HCT116 (cell line): ENCODE measurements around the gene HEMK1. TPM values are rescaled to one million over a fixed set of nuclear protein-coding genes. Genes with fewer than 3 reads are reported as not detected.

Experiments used
- ATAC-seq: fragments of 200-7000 bp; cut with Tn5 transposase; 2 replicates; pipeline ENCODE4 v1.9.1; 2020; ENCODE audit warnings: mild to moderate bottlenecking, moderate library complexity
- BruUV-seq: library from RNA; stranded (reverse); fragments of 400-500 nt; replicated peaks from 2 replicates; lab custom pipeline; 2021; lab: Mats Ljungman, UMichigan
- CTCF ChIA-PET: fragments of 300-600 bp; sonication (Branson Sonifier 250); formaldehyde crosslinking; loops from one replicate; lab custom pipeline; 2021; ENCODE audit warnings: antibody characterized with exemption; lab: Charles Lee
- POLR2A ChIA-PET: fragments of 300-600, 350-600 bp; sonication (Branson Sonifier 250); formaldehyde crosslinking; loops from one replicate; lab custom pipeline; 2021; ENCODE audit warnings: antibody characterized with exemption; lab: Charles Lee
- RAD21 ChIA-PET, 2 experiments: fragments of 300-600 bp; sonication (Branson Sonifier 250); formaldehyde crosslinking; loops; one replicate each; lab custom pipeline; 2023; ENCODE audit warnings: low total read pairs in 2 of 2; ENCODE audit not compliant: uncharacterized antibody in 2 of 2, unreplicated experiment in 2 of 2, low non-redundant PET in 1 of 2; lab: Charles Lee
- DNase-seq: peaks from one replicate; pipeline ENCODE4 v3.0.0-alpha.2; 2010; ENCODE audit warnings: low read depth, low spot score
- H2AFZ ChIP-seq: fragments of 200-600 bp; shearing (Covaris generic), sonication (generic); 2 replicates; pipeline ENCODE4 v1.6.1; 2017; ENCODE audit warnings: low read depth, mixed run types, mixed read lengths, antibody characterized with exemption, low read length; ENCODE audit not compliant: poor library complexity, severe bottlenecking
- H3K27ac ChIP-seq: 2 replicates; pipeline ENCODE4 v1.5.1; 2012; ENCODE audit warnings: low read depth, low read length
- H3K27me3 ChIP-seq: fragments of 200-600 bp; sonication (generic); 2 replicates; pipeline ENCODE4 v1.6.1; 2016; ENCODE audit warnings: mixed run types, low read length, mixed read lengths; ENCODE audit not compliant: insufficient read depth
- H3K36me3 ChIP-seq, 2 experiments: fragments of 200-500 bp in 1 of 2; fragments of 200-600 bp in 1 of 2; sonication (Bioruptor generic) in 1 of 2; sonication (generic) in 1 of 2; 2 replicates each; pipeline versions ENCODE4 v1.5.1 to v1.6.1; 2014 to 2016; ENCODE audit warnings: low read length in 2 of 2, inconsistent platforms in 1 of 2, mixed read lengths in 1 of 2, mixed run types in 1 of 2; ENCODE audit not compliant: insufficient read depth in 2 of 2, control insufficient read depth in 1 of 2
- H3K4me1 ChIP-seq, 2 experiments: fragments of 200-600 bp in 1 of 2; sonication (generic) in 1 of 2; 2 replicates each; pipeline versions ENCODE4 v1.5.1 to v1.6.1; 2012 to 2017; ENCODE audit warnings: low read length in 2 of 2, inconsistent platforms in 1 of 2, mild to moderate bottlenecking in 1 of 2, mixed read lengths in 1 of 2, mixed run types in 1 of 2, moderate library complexity in 1 of 2; ENCODE audit not compliant: insufficient read depth in 2 of 2, control insufficient read depth in 1 of 2
- H3K4me2 ChIP-seq: fragments of 200-600 bp; sonication (generic); 2 replicates; pipeline ENCODE4 v1.6.1; 2017; ENCODE audit warnings: mixed run types, low read length, mixed read lengths
- H3K4me3 ChIP-seq, 2 experiments: fragments of 200-600 bp in 1 of 2; sonication (generic) in 1 of 2; replicated peaks in 1 of 2; 2 replicates each; pipeline ENCODE4 v1.5.1; 2011 to 2016; ENCODE audit warnings: low read length in 2 of 2, control low read depth in 1 of 2, low read depth in 1 of 2, mild to moderate bottlenecking in 1 of 2, mixed read lengths in 1 of 2, mixed run types in 1 of 2
- H3K79me2 ChIP-seq: fragments of 200-600 bp; sonication (generic); 2 replicates; pipeline ENCODE4 v1.6.1; 2017; ENCODE audit warnings: mild to moderate bottlenecking, mixed run types, low read length, moderate library complexity, mixed read lengths; ENCODE audit not compliant: insufficient read depth
- H3K9ac ChIP-seq: fragments of 200-600 bp; sonication (generic); 2 replicates; pipeline ENCODE4 v1.6.1; 2016; ENCODE audit warnings: low read length, mixed read lengths
- H3K9me2 ChIP-seq: fragments of 200-600 bp; sonication (generic), shearing (Covaris generic); 2 replicates; pipeline ENCODE4 v1.6.1; 2017; ENCODE audit warnings: mixed run types, mild to moderate bottlenecking, moderate library complexity; ENCODE audit not compliant: insufficient read depth
- H3K9me3 ChIP-seq, 2 experiments: fragments of 200-500 bp in 1 of 2; fragments of 200-600 bp in 1 of 2; sonication (Bioruptor generic) in 1 of 2; sonication (generic) in 1 of 2; 2 replicates each; pipeline ENCODE4 v1.6.1; 2014 to 2017; ENCODE audit warnings: low read length in 2 of 2, mixed read lengths in 2 of 2, inconsistent platforms in 1 of 2, low read depth in 1 of 2, mild to moderate bottlenecking in 1 of 2, mixed run types in 1 of 2, moderate library complexity in 1 of 2; ENCODE audit not compliant: control insufficient read depth in 1 of 2, insufficient read depth in 1 of 2
- H4K20me1 ChIP-seq: fragments of 200-600 bp; sonication (generic), shearing (Covaris generic); 2 replicates; pipeline ENCODE4 v1.6.1; 2017; ENCODE audit warnings: mixed run types, mild to moderate bottlenecking, moderate library complexity; ENCODE audit not compliant: insufficient read depth
- CBX3 ChIP-seq: IDR thresholded peaks from 2 replicates; pipeline ENCODE4 v1.6.1; 2012; ENCODE audit warnings: low read depth
- CEBPB ChIP-seq: IDR thresholded peaks from 2 replicates; pipeline ENCODE4 v1.6.1; 2012; ENCODE audit warnings: low read depth
- CTCF ChIP-seq, 3 experiments: fragments of 200-600 bp in 1 of 3; sonication (generic) in 1 of 3; IDR thresholded peaks in 2 of 3; conservative IDR thresholded peaks in 1 of 3; 2 replicates each; pipeline ENCODE4 v1.5.1; 2012 to 2017; ENCODE audit warnings: low read depth in 2 of 3, low read length in 2 of 3, antibody characterized with exemption in 1 of 3, borderline replicate concordance in 1 of 3, control low read depth in 1 of 3, mild to moderate bottlenecking in 1 of 3, mixed read lengths in 1 of 3, mixed run types in 1 of 3, moderate library complexity in 1 of 3; ENCODE audit not compliant: insufficient read depth in 1 of 3
- EGR1 ChIP-seq: IDR thresholded peaks from 2 replicates; pipeline ENCODE4 v1.6.1; 2012; ENCODE audit warnings: low read depth
- EZH2phosphoT487 ChIP-seq: fragments of 200-600 bp; IDR thresholded peaks from 2 replicates; pipeline ENCODE4 v1.6.1; 2018; ENCODE audit warnings: antibody characterized with exemption, borderline replicate concordance
- JUND ChIP-seq: IDR thresholded peaks from 2 replicates; pipeline ENCODE4 v1.6.1; 2012
- POLR2A ChIP-seq: IDR thresholded peaks from 2 replicates; pipeline ENCODE4 v1.7.0; 2011; ENCODE audit warnings: borderline replicate concordance; ENCODE audit not compliant: insufficient read depth, insufficient read length; ENCODE audit errors: extremely low read depth
- POLR2AphosphoS5 ChIP-seq: IDR thresholded peaks from 2 replicates; pipeline ENCODE4 v1.6.1; 2011; ENCODE audit warnings: mild to moderate bottlenecking, low read depth, low read length, moderate library complexity
- RAD21 ChIP-seq: IDR thresholded peaks from 2 replicates; pipeline ENCODE4 v1.6.1; 2012; ENCODE audit warnings: low read depth, mild to moderate bottlenecking
- REST ChIP-seq: IDR thresholded peaks from 2 replicates; pipeline ENCODE4 v1.6.1; 2012; ENCODE audit warnings: low read depth
- SIN3A ChIP-seq: IDR thresholded peaks from 2 replicates; pipeline ENCODE4 v1.6.1; 2012; ENCODE audit warnings: low read depth
- SP1 ChIP-seq: IDR thresholded peaks from 2 replicates; pipeline ENCODE4 v1.6.1; 2012; ENCODE audit warnings: low read depth
- SRF ChIP-seq: IDR thresholded peaks from 2 replicates; pipeline ENCODE4 v1.6.1; 2012; ENCODE audit warnings: low read depth
- YY1 ChIP-seq: IDR thresholded peaks from 2 replicates; pipeline ENCODE4 v1.6.1; 2011; ENCODE audit warnings: low read length, low read depth, moderate library complexity, mild to moderate bottlenecking; ENCODE audit not compliant: insufficient replicate concordance; ENCODE audit errors: extremely low read depth
- ZFX ChIP-seq: fragments of 450-650 bp; IDR thresholded peaks from 2 replicates; pipeline ENCODE4 v1.6.1; 2017
- intact Hi-C: fragments of 100-400 bp; cut with micrococcal nuclease; formaldehyde crosslinking; loops from 2 replicates; pipeline ENCODE4 v1.10.0; 2022
- total RNA-seq: library from RNA; stranded (reverse); gene quantifications from one replicate; pipeline ENCODE4 v1.2.1, GENCODE V29; 2021; ENCODE audit not compliant: unreplicated experiment
- TF ChIP-seq, protein P1 (sequence below): IDR thresholded peaks from 2 replicates; pipeline ENCODE4 v1.6.1; 2011; ENCODE audit warnings: mild to moderate bottlenecking, low read length, moderate library complexity; ENCODE audit not compliant: insufficient replicate concordance; ENCODE audit errors: extremely low read depth

HEMK1 gene
- total RNA-seq, 1 experiment from 2014 or later = 20.5 TPM

DNA sequence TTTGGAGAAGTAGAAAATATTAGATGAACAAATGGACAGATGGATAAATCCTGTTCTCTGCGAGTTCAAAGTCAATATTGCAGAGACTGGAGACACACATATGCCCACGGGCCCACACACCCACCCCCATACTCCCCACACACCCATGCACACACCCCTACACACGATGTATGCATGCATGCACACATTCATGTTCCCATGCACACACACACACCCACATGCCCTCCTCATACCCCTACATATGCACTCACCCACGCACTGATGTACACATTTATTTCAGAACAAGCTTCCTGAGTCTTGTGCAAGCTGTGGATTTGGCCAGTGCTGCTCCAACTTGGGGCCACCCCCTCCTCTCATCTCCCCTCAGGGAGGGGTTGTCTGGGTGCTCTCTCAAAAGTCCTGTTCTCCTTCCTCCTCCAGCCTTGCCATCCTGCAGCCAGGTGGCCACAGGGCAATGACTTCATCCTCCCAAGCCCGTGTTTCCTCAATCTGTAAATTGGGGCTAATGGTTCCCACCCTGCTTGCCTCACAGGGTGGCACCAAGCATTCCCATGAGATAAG is 64.0 kb downstream of the HEMK1 start:
- Histone ChIP-seq H3K36me3 (peaks cover 0 to 3% of the 10 kb centered on the region in 2 experiments; a peak in 1 of 4 replicates), H3K4me2 (no peak overlapping the region), H3K4me3 (no peak overlapping the region), H3K9ac (no peak overlapping the region), H3K9me2 (no peaks in the 10 kb centered on the region), H3K4me1 (peaks cover 21 to 71% of the 10 kb centered on the region in 2 experiments), H3K9me3 (no peaks in the 10 kb centered on the region), H3K27me3 (no peaks in the 10 kb centered on the region), H3K27ac (no peak overlapping the region), H3K79me2 (peaks cover 92% of the 10 kb centered on the region), H2AFZ (no peak overlapping the region), H4K20me1 (no peaks in the 10 kb centered on the region; the same call in 1 of the 2 replicates)
- ChIA-PET POLR2A (no interaction called here), CTCF (no interaction called here), RAD21 (no interaction called here)
- DNase-seq = no peak
- BruUV-seq = no TSS peak
- TF ChIP-seq EGR1 (no peak), CBX3 (no peak), CTCF (IDR thresholded peaks at IDR 0.05 in 2 of 3, conservative IDR thresholded peaks at IDR 0.05 in 1 of 3; ENCODE audit: borderline replicate concordance in 1 of 3, insufficient read depth in 1 of 3, low read depth in 2 of 3, low read length in 2 of 3) (no peak), ZFX (no peak), JUND (no peak), RAD21 (no peak), YY1 (no peak), SIN3A (no peak), CEBPB (no peak), EZH2phosphoT487 (no peak), POLR2AphosphoS5 (no peak), POLR2A (no peak), REST (no peak), SRF (no peak), SP1 (no peak)
- TF ChIP-seq, protein P1, sequence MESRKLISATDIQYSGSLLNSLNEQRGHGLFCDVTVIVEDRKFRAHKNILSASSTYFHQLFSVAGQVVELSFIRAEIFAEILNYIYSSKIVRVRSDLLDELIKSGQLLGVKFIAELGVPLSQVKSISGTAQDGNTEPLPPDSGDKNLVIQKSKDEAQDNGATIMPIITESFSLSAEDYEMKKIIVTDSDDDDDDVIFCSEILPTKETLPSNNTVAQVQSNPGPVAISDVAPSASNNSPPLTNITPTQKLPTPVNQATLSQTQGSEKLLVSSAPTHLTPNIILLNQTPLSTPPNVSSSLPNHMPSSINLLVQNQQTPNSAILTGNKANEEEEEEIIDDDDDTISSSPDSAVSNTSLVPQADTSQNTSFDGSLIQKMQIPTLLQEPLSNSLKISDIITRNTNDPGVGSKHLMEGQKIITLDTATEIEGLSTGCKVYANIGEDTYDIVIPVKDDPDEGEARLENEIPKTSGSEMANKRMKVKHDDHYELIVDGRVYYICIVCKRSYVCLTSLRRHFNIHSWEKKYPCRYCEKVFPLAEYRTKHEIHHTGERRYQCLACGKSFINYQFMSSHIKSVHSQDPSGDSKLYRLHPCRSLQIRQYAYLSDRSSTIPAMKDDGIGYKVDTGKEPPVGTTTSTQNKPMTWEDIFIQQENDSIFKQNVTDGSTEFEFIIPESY = no peak
- ATAC-seq = no peak
- intact Hi-C loops = no loop called here
